Effector CD4-positive, alpha-beta T cell (primary cell): ENCODE data around the gene SUFU.
"Not testable (repeated sequence)": the region's sequence is repeated elsewhere in the genome, so short reads cannot be mapped to it uniquely, and the experiment has no call there.

Source experiments
- DNase-seq: peaks from one replicate; pipeline ENCODE4 v3.0.0-alpha.2; 2020
- total RNA-seq: gene quantifications from one replicate; lab custom pipeline; 2026; lab: John Stamatoyannopoulos, UW

The SUFU gene
- 12.4 reads per million, percentile 36 among the genes with 10 or more reads in this experiment for total RNA-seq

DNA sequence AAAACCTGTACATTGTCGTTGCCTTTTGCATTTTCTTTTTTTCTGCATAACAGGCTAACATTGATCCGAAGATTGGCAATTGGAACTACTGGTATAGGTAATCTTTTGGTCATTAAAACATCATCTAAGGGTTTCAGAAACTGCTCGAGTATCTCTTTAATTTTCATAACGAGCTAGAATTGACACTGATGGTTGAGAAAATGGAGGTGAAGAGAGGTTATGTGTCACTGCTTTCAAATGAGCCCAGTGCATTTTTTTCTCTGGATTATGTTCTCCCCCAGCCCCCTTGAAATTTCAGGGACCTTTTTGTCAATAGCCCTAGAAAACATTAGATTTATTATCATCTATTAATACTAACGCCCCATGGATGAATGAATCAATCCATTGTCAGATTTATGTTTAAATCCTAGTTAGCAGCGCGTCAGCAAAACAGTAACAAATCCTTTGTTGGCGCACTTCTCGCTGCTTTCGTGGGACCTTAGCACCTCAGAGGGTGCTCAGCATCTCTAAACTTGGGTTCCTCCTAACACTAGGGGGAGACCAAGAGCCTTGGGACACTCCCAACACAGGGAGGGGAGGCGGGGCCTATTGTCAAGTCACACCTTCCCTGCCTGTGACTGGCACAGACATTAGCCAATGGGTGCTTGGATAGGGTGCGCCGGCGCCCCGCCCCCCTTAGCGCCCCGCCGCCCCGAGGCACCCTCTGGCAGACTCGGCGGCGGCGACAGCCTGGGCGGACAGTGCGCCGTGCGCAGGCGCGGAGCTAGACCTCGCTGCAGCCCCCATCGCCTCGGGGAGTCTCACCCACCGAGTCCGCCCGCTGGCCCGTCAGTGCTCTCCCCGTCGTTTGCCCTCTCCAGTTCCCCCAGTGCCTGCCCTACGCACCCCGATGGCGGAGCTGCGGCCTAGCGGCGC, at the start of gene SUFU:
Gene SUFU (plus strand): TSS at position 709 of the 915 bp plus-strand sequence. CDS start 181 bp downstream, at position 890.
- peak; percentile 99 for DNase-seq

DNA sequence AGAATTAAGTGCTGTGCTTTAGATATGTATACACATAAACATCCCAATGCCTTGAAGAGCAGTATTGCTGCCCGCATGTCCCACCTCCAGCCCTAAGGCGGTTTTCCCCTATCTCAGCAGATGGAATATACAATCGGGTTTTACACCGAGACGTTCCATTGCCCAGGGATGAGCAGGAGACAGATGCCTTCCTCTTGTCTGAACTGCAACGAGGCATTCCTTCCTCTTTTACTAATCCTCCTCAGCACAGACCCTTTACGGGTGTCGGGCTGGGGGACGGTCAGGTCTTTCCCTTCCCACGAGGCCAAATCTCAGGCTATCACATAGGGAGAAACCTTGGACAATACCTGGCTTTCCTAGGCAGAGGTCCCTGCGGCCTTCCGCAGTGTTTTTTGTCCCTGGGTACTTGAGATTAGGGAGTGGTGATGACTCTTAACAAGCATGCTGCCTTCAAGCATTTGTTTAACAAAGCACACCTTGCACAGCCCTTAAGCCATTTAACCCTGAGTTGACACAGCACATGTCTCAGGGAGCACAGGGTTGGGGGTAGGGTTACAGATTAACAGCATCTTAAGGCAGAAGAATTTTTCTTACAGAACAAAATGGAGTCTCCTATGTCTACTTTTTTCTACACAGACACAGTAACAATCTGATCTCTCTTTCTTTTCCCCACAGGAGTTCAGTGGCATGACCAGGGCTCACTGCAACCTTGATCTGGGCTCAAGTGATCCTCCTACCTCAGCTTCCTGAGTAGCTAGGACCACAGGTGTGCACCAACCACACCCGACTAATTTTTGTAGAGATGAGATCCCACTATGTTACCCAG, 48.9 kb upstream of the SUFU start:
- not testable (repeated sequence) for DNase-seq

- DNase-seq: no peak
Measured at GRCh38 chr10:102455893-102456471, 47.8 kb upstream of the SUFU start.

- no peak for DNase-seq
Measured at GRCh38 chr10:102457591-102458150, 46.1 kb upstream of the SUFU start.

GRCh38 chr10:102458656-102459055, 45.1 kb upstream of the SUFU start:
- no peak for DNase-seq

DNA sequence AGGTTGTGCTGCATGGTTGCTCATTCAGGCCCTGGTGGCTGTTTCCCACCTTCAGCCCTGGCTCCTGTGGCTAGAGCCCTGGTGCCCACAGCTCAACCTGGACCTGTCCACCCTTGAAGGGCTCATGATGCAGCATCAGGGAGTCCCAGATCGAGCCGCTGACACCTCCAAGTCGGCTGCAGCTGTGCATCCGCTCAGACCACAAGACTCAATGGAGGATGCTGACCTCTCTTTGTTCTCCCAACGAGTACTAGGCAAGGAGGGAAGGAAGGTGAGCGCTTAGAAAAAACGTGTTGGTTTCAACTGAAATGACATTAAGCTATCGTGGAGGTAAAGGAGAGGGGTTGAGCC, 43.0 kb upstream of the SUFU start:
- no peak for DNase-seq

DNA sequence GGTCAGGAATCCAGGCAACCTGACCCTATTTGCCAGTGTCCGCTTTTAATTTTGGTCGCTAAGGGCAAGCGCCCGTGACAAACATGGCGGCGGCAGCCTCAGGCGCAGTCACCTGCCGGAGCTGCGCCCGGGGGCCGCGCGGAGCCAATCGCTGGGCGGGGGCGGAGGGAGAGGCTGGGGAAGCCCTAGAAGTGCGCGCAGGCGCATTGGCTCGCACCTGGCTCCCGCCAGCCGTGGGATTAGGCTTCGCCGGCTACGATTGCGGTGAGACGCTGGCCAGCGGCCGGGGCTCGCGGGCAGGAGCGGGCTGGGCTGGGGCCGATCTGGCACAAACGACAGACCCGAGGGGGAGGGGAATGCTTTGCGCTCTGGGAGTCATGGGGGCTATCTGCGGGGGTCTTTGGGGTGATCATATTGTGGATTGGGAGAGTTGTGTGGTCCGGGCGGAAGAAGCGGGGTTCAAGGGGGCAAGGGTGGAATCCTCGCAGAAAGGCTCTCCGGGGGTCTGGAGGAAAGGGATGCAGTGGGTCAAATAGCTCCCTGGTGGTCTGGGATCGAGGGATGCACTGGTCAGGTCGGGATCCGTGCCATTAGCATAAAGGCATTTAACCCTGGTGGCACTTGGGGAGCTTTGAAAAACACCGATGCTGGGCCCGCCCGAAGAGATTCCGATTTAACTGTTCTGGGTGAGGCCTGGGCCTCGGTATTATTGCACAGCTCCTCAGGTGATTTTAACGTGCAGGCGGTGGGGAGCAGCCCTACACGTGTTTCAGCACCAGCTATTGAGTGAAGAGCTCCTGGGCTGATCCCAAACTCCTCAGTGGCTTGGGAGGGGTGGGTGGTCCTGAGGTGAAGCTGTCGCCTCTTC, 42.4 kb upstream of the SUFU start:
- DNase-seq: peak; percentile 92

GRCh38 chr10:102462512-102463054, 41.2 kb upstream of the SUFU start:
- no peak for DNase-seq

GRCh38 chr10:102463983-102464382, 39.8 kb upstream of the SUFU start:
- no peak for DNase-seq

- no peak for DNase-seq
Measured at GRCh38 chr10:102465466-102465865, 38.3 kb upstream of the SUFU start.

- DNase-seq: no peak
Measured at GRCh38 chr10:102467318-102467717, 36.5 kb upstream of the SUFU start.

GRCh38 chr10:102467971-102468438, 35.8 kb upstream of the SUFU start:
- no peak for DNase-seq

DNA sequence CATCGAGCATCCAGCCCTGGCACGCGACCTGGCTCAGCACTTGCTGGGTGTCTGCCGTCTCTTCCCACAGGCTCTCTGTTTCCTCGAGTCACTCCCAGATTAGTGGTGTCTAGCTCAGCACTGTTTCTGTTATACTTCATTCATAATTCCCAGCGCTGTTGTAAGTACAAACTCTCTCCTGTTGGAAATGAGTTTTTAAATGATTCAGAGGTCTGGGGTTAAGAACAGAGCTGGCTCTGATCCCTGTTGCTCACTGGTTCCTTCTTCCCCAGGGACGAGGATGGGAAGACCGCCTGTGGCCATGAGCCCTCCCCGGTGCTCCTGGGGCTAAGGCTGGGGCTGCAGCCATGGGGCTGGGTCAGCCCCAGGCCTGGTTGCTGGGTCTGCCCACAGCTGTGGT, 35.1 kb upstream of the SUFU start:
- DNase-seq: no peak

- DNase-seq: no peak
Measured at GRCh38 chr10:102470579-102471546, 32.9 kb upstream of the SUFU start.

GRCh38 chr10:102473445-102474331, 30.1 kb upstream of the SUFU start:
- DNase-seq: peak; percentile 12

DNA sequence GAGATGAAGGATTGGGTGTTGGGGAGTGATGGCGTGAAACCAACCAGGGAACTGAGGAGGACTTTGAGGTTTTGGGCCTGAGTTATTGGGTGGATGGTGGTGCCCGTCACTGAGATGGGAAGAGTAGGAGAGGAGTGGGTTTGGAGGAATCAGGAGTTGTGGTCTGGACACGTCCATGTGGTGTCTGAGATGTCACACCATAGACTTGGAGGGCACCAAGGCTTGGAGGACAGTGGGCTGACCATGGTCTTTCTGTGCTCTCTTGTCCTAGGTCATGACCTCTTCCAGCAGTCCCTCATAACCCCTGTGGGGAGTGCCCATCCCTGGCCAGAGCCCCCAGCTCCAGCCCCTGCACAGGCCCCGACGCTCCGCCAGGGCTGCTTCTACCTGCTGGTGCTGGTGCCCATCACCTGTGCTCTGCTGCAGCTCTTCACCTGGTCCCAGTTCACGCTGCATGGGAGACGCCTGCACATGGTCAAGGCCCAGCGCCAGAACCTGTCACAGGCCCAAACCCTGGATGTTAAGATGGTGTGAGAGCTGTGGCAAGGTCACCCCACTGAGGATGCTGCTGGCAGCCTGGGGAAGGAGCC, 28.2 kb upstream of the SUFU start:
- no peak for DNase-seq

GRCh38 chr10:102476466-102477141, 27.2 kb upstream of the SUFU start:
- DNase-seq: no peak

GRCh38 chr10:102479651-102480050, 24.1 kb upstream of the SUFU start:
- no peak for DNase-seq
